Chondrocyte (in vitro differentiated cells): Measurements from ENCODE around the gene ATP6V1G1. TPM values are rescaled to one million over a fixed set of nuclear protein-coding genes. Genes with fewer than 3 reads are reported as not detected.

ENCODE experiments used
- DNase-seq: peaks from one replicate; pipeline ENCODE4 v3.0.0; 2021; ENCODE audit warnings: mixed read lengths, low spot score
- H3K27ac Mint-ChIP-seq: one replicate; pipeline ENCODE4 v1.8.0; 2021; ENCODE audit warnings: mild to moderate bottlenecking, moderate library complexity, mixed read lengths; ENCODE audit not compliant: unreplicated experiment
- H3K27me3 Mint-ChIP-seq: 2 replicates; pipeline ENCODE4 v1.8.0; 2021; ENCODE audit warnings: low read depth, mixed read lengths
- H3K36me3 Mint-ChIP-seq: 2 replicates; pipeline ENCODE4 v1.8.0; 2021; ENCODE audit warnings: low read depth, mixed read lengths
- H3K4me1 Mint-ChIP-seq: 2 replicates; pipeline ENCODE4 v1.8.0; 2021; ENCODE audit warnings: low read depth, mild to moderate bottlenecking, mixed read lengths
- H3K4me3 Mint-ChIP-seq: one replicate; pipeline ENCODE4 v1.8.0; 2021; ENCODE audit warnings: mild to moderate bottlenecking, moderate library complexity, mixed read lengths; ENCODE audit not compliant: unreplicated experiment
- H3K9me3 Mint-ChIP-seq: 2 replicates; pipeline ENCODE4 v1.8.0; 2021; ENCODE audit warnings: low read depth, mixed read lengths
- total RNA-seq: library from RNA; stranded (reverse); gene quantifications from 3 replicates; pipeline ENCODE4 v1.2.1, GENCODE V29; 2021
- TF ChIP-seq, protein P1 (sequence below): fragments of 200-600 bp; sonication (generic); IDR thresholded peaks from 2 replicates; pipeline ENCODE4 v1.5.0; 2021; ENCODE audit warnings: antibody characterized with exemption, mild to moderate bottlenecking, moderate library complexity

ATP6V1G1 gene
- total RNA-seq, 1 donor from 2014 or later = 135 TPM

GRCh38 chr9:114631166-114631565, 43.6 kb downstream of the ATP6V1G1 start:
- Mint-ChIP-seq H3K4me1 (no peaks in the 10 kb centered on the region), H3K27me3 (no peaks in the 10 kb centered on the region), H3K4me3 (no peak overlapping the region), H3K27ac (no peak overlapping the region), H3K36me3 (peaks cover 44% of the 10 kb centered on the region), H3K9me3 (no peaks in the 10 kb centered on the region)
- DNase-seq = no peak
- TF ChIP-seq, protein P1, sequence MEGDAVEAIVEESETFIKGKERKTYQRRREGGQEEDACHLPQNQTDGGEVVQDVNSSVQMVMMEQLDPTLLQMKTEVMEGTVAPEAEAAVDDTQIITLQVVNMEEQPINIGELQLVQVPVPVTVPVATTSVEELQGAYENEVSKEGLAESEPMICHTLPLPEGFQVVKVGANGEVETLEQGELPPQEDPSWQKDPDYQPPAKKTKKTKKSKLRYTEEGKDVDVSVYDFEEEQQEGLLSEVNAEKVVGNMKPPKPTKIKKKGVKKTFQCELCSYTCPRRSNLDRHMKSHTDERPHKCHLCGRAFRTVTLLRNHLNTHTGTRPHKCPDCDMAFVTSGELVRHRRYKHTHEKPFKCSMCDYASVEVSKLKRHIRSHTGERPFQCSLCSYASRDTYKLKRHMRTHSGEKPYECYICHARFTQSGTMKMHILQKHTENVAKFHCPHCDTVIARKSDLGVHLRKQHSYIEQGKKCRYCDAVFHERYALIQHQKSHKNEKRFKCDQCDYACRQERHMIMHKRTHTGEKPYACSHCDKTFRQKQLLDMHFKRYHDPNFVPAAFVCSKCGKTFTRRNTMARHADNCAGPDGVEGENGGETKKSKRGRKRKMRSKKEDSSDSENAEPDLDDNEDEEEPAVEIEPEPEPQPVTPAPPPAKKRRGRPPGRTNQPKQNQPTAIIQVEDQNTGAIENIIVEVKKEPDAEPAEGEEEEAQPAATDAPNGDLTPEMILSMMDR = no peak

DNA sequence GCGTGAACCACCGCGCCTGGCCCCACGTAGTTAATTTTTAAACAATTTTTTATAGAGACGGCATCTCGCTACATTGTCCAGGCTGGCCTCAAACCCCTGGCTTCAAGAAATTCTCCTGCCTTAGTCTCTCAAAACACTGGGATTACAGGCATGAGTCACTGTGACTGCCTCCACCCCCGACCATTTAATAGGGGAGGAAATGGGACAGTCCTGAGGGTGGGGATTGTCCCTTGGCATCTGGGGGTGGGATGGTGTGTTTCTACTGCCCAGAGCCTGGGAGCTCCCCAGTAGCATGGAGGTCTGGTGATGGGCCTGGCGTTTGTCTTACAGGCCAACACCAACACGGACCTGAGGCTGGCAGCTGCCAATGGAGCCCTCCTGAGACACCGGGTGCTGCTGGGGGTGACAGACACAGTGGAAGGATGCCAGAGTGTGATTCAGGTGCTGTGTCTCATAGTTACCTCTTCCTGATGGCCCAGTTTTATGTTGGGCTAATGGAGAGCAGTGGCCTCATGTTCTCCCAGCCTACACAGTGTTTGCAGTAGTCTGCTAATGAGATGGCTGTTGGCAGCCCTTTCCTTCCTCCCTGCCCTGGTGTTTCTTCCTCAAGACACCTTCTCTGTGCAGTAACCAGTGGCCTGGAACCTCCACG, 46.0 kb downstream of the ATP6V1G1 start:
- Mint-ChIP-seq H3K4me1 (no peaks in the 10 kb centered on the region), H3K27me3 (no peaks in the 10 kb centered on the region), H3K4me3 (no peak overlapping the region), H3K36me3 (peaks cover 50% of the 10 kb centered on the region), H3K9me3 (no peaks in the 10 kb centered on the region), H3K27ac (no peak overlapping the region)
- DNase-seq = no peak
- TF ChIP-seq, protein P1 = no peak

GRCh38 chr9:114634387-114634786, 46.8 kb downstream of the ATP6V1G1 start:
- no peaks in the 10 kb centered on the region for H3K27me3 Mint-ChIP-seq
- no peaks in the 10 kb centered on the region for H3K4me1 Mint-ChIP-seq
- peaks cover 50% of the 10 kb centered on the region for H3K36me3 Mint-ChIP-seq
- TF ChIP-seq, protein P1 = no peak
- no peak overlapping the region for H3K4me3 Mint-ChIP-seq
- no peaks in the 10 kb centered on the region for H3K9me3 Mint-ChIP-seq
- DNase-seq = no peak
- no peak overlapping the region for H3K27ac Mint-ChIP-seq

- H3K9me3 Mint-ChIP-seq = no peaks in the 10 kb centered on the region
- TF ChIP-seq, protein P1 = no peak
- peaks cover 38% of the 10 kb centered on the region for H3K36me3 Mint-ChIP-seq
- no peaks in the 10 kb centered on the region for H3K4me1 Mint-ChIP-seq
- H3K27me3 Mint-ChIP-seq = no peaks in the 10 kb centered on the region
- DNase-seq = no peak
- no peak overlapping the region for H3K27ac Mint-ChIP-seq
- H3K4me3 Mint-ChIP-seq = no peak overlapping the region
These were observed 50.8 kb downstream of the ATP6V1G1 start for GRCh38 chr9:114638404-114638803.

GRCh38 chr9:114641967-114642366, 54.4 kb downstream of the ATP6V1G1 start:
- H3K36me3 Mint-ChIP-seq = peaks cover 31% of the 10 kb centered on the region
- H3K27ac Mint-ChIP-seq = no peak overlapping the region
- no peak for DNase-seq
- H3K4me1 Mint-ChIP-seq = no peaks in the 10 kb centered on the region
- no peak overlapping the region for H3K4me3 Mint-ChIP-seq
- no peaks in the 10 kb centered on the region for H3K9me3 Mint-ChIP-seq
- no peaks in the 10 kb centered on the region for H3K27me3 Mint-ChIP-seq
- TF ChIP-seq, protein P1 = no peak
